Activated CD4-positive, alpha-beta T cell treated with anti-CD3 and anti-CD28 coated beads for 36 hours (primary cell): ENCODE results near the gene MSI2. TPM values are rescaled to one million over a fixed set of nuclear protein-coding genes. Genes with fewer than 3 reads are reported as not detected.
"Not testable (repeated sequence)": the region's sequence is repeated elsewhere in the genome, so short reads cannot be mapped to it uniquely, and the experiment has no call there.

Source experiments
- ATAC-seq: fragments of 200-7000 bp; cut with Tn5 transposase; one replicate; pipeline ENCODE4 v1.10.0; 2021; ENCODE audit warnings: mild to moderate bottlenecking, moderate library complexity
- CTCF ChIA-PET: fragments of 350-600 bp; sonication (Branson Sonifier 250); formaldehyde crosslinking; loops from one replicate; lab custom pipeline; 2021; ENCODE audit warnings: antibody characterized with exemption; lab: Charles Lee
- POLR2A ChIA-PET: fragments of 350-600 bp; sonication (Branson Sonifier 250); formaldehyde crosslinking; loops from one replicate; lab custom pipeline; 2021; ENCODE audit warnings: antibody characterized with exemption, inconsistent platforms; lab: Charles Lee
- DNase-seq: peaks from one replicate; pipeline ENCODE4 v3.0.0-alpha.2; 2020
- H3K27ac Mint-ChIP-seq: one replicate; pipeline ENCODE4 v1.8.0; 2021; ENCODE audit warnings: mixed read lengths
- H3K27me3 Mint-ChIP-seq: one replicate; pipeline ENCODE4 v1.8.0; 2021; ENCODE audit warnings: mixed read lengths
- H3K36me3 Mint-ChIP-seq: one replicate; pipeline ENCODE4 v1.8.0; 2021; ENCODE audit warnings: low read depth, mixed read lengths
- H3K4me1 Mint-ChIP-seq: one replicate; pipeline ENCODE4 v1.8.0; 2021; ENCODE audit warnings: mixed read lengths
- H3K4me3 Mint-ChIP-seq: one replicate; pipeline ENCODE4 v1.8.0; 2021; ENCODE audit warnings: mild to moderate bottlenecking, moderate library complexity, mixed read lengths
- H3K9me3 Mint-ChIP-seq: one replicate; pipeline ENCODE4 v1.8.0; 2021; ENCODE audit warnings: low read depth, mixed read lengths
- intact Hi-C, 2 experiments: fragments of 100-400 bp; cut with DNase I in 1 of 2; cut with micrococcal nuclease in 1 of 2; formaldehyde crosslinking; loops; one replicate each; pipeline versions ENCODE4 v1.14.2 to v1.15.1; 2022 to 2024; cut with DNase I, micrococcal nuclease
- total RNA-seq, 2 experiments: library from RNA; stranded (reverse); gene quantifications; one replicate each; pipeline ENCODE4 v1.2.3, GENCODE V29; 2021

Gene MSI2
- 10 to 100 TPM; 55.3 to 57.2 TPM for total RNA-seq

DNA sequence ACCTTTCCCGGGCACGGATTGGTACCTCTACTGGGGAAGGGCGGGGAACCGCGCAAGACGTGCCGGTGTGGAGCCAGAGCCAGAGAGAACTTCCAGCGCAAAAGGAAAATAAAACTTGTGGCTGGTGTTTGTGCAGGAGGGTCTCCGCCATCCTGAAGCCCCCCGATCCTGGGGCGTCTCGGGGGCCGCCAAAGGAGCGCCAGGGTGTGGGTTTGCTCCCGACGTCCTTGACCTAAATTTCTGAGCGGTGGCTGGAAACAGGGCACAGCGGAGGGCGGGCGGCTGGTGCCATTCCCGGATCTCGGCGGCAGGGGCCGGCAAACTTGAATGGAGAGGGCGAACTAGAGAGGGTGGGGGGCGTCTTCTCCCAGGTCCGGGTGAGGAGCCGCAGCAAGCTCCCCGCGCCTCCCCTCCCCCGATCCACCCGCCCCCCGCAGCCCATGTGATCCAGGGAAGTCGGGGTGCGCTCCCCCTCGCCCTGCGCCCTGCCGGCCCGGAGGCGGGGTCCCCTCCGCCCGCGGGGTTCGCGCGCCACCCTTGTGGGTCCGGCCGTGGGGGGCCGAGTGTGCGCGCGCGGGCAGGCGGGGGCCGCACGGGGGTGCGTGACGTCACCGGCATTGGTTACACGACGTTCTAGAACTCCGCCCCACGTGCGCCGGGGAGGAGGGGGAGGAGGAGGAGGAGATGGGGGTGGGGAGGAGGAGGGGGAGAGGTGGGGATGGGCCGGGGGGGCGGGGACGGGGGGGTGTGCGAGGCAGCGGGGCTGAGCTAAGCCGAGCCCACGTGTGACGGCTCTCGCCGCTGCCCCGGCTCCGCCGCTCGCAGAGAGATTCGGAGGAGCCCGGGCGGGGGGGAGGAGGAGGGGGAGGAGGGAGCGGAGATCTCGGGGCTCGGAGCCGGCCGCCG, at the start of gene MSI2:
MSI2 (plus strand) TSS at position 748 of the 906 bp plus-strand sequence. CDS start 220 bp downstream, outside the sequence.
- DNase-seq (peak; percentile 93), ATAC-seq (peak; percentile 75)
- H3K27ac Mint-ChIP-seq = peak within 1 kb of the TSS; percentile 79
- CTCF ChIA-PET = interaction anchor here (2.8 kb wide), 1 partner anchor 12 kb away, joined by 27 read pairs; no protein-coding TSS in a partner anchor
- H3K9me3 Mint-ChIP-seq = peaks cover 4% of the 10 kb centered on the region
- peaks cover 23% of the 10 kb centered on the region for H3K36me3 Mint-ChIP-seq
- H3K4me1 Mint-ChIP-seq = peaks cover 42% of the 10 kb centered on the region
- H3K27me3 Mint-ChIP-seq = no peaks in the 10 kb centered on the region
- POLR2A ChIA-PET = interaction anchor here (0.6 kb wide), 1 partner anchor 60 kb away, joined by 3 read pairs; no protein-coding TSS in a partner anchor
- intact Hi-C loops = loop anchor here (1.0 to 5.0 kb wide), 9 partner anchors 29 to 1261 kb away; partner anchors contain the start of genes AKAP1 (in 1 of the 2), DYNLL2 (in 1 of the 2) and SRSF1 (in 1 of the 2)
- H3K4me3 Mint-ChIP-seq = peak within 1 kb of the TSS; percentile 80

GRCh38 chr17:57206928-57207327, 49.4 kb upstream of the MSI2 start:
- no peaks in the 10 kb centered on the region for H3K27me3 Mint-ChIP-seq
- no peaks in the 10 kb centered on the region for H3K9me3 Mint-ChIP-seq
- ATAC-seq (no peak), DNase-seq (no peak)
- H3K36me3 Mint-ChIP-seq = no peaks in the 10 kb centered on the region
- H3K27ac Mint-ChIP-seq = no peak overlapping the region
- intact Hi-C loops = no loop called here
- CTCF ChIA-PET = interaction anchor here (1.0 to 2.8 kb wide), 3 partner anchors 9 to 464 kb away, joined by 3 to 12 read pairs (median 3); no protein-coding TSS in a partner anchor
- no peaks in the 10 kb centered on the region for H3K4me1 Mint-ChIP-seq
- POLR2A ChIA-PET = no interaction called here
- no peak overlapping the region for H3K4me3 Mint-ChIP-seq

DNA sequence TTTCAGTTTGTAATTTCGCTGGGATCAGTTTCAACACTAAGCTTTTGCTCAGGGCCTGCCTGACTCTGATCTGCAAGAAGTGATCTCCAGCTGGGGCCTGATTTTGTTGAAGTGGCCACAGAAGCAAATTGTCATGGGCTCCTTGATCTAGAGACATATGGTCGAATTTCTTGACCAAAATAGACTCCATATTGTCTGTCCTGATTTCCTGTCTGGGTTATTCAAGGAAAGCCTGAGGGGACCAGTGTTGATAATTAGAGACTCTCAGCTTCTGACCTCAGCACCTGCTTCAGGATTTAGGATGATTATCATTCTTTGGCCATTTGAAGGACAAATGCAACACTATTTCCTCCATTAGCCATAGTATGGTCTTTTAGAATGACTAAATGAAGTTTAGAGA, 48.9 kb upstream of the MSI2 start:
- intact Hi-C loops = no loop called here
- Mint-ChIP-seq H3K36me3 (no peaks in the 10 kb centered on the region), H3K4me3 (no peak overlapping the region), H3K4me1 (no peaks in the 10 kb centered on the region), H3K27ac (no peak overlapping the region), H3K27me3 (no peaks in the 10 kb centered on the region), H3K9me3 (no peaks in the 10 kb centered on the region)
- ChIA-PET CTCF (interaction anchor here (0.7 to 2.8 kb wide), 4 partner anchors 20 to 478 kb away, joined by 3 to 12 read pairs (median 4); no protein-coding TSS in a partner anchor), POLR2A (no interaction called here)
- ATAC-seq = no peak
- no peak for DNase-seq

DNA sequence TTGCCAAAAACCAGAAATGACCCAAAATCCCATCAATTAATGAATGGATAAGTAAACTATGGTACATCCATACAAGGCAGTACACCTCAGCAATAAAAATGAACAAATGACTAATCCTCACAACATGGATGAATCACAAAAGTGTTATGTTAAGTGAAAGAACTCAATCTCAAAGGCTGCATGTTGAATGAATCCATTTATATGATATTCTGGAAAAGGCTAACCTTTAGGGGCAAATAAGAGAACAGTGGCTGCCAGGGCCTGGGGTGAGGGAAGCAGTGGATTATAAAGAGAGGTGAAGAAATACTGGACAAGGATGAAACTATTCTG, 46.1 kb upstream of the MSI2 start:
- intact Hi-C loops = no loop called here
- CTCF ChIA-PET = interaction anchor here (0.6 kb wide), 1 partner anchor 14 kb away, joined by 3 read pairs; no protein-coding TSS in a partner anchor
- Mint-ChIP-seq H3K27ac (no peak overlapping the region), H3K9me3 (no peaks in the 10 kb centered on the region), H3K4me3 (no peak overlapping the region), H3K36me3 (no peaks in the 10 kb centered on the region), H3K27me3 (peaks cover under 1% of the 10 kb centered on the region), H3K4me1 (no peaks in the 10 kb centered on the region)
- POLR2A ChIA-PET = no interaction called here
- ATAC-seq (no peak), DNase-seq (no peak)

DNA sequence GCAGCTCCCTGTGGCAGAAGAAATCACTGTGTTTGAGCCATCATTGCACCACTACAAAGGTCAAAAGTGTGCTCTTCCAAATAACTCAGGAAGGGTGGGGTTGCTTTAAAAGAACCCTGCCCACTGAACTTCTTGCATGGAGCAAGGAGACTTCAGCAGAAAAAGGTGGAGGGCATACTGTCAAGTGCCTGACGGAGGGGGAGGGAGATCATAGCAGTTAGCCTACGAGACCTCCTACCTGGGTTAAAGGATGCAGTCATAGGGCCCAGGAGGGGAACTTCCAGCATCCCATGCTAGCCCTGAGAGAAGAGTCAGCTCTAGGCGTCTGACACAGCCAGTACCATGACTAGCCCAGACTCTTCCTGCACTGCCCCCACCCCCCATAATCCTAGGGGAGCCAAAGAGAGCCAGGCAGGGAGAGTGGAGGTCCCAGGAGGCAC, 45.3 kb upstream of the MSI2 start:
- Mint-ChIP-seq H3K36me3 (no peaks in the 10 kb centered on the region), H3K9me3 (no peaks in the 10 kb centered on the region), H3K4me1 (no peaks in the 10 kb centered on the region), H3K27me3 (peaks cover 4% of the 10 kb centered on the region), H3K4me3 (no peak overlapping the region), H3K27ac (no peak overlapping the region)
- no peak for DNase-seq
- ChIA-PET CTCF (interaction anchor here (0.6 to 0.7 kb wide), 2 partner anchors 15 to 601 kb away, joined by 3 read pairs; no protein-coding TSS in a partner anchor), POLR2A (no interaction called here)
- intact Hi-C loops = no loop called here
- no peak for ATAC-seq

DNA sequence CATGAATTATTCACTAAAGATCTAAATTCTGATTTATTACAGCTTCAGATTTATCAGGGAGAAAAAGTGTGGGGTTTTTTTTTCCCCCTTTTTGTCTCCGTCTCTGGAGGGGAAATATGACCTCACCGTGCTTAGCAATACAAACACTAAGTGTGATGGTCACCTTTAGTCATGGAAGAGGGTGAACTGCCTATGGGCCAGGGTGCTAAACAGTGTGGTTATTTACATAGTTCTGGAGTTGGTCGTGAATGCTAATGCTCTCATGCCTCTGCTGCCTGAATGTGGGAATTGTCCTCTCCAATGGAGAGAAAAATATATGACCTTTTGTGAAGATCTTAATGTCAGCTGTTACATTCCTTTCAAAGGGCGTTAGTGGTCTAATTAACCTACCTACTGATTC, 44.8 kb upstream of the MSI2 start:
- Mint-ChIP-seq H3K36me3 (no peaks in the 10 kb centered on the region), H3K27me3 (peaks cover 4% of the 10 kb centered on the region), H3K9me3 (no peaks in the 10 kb centered on the region), H3K27ac (no peak overlapping the region), H3K4me1 (no peaks in the 10 kb centered on the region), H3K4me3 (no peak overlapping the region)
- CTCF ChIA-PET = interaction anchor here (0.7 kb wide), 1 partner anchor 600 kb away, joined by 3 read pairs; no protein-coding TSS in a partner anchor
- intact Hi-C loops = no loop called here
- POLR2A ChIA-PET = no interaction called here
- ATAC-seq = no peak
- DNase-seq = no peak

DNA sequence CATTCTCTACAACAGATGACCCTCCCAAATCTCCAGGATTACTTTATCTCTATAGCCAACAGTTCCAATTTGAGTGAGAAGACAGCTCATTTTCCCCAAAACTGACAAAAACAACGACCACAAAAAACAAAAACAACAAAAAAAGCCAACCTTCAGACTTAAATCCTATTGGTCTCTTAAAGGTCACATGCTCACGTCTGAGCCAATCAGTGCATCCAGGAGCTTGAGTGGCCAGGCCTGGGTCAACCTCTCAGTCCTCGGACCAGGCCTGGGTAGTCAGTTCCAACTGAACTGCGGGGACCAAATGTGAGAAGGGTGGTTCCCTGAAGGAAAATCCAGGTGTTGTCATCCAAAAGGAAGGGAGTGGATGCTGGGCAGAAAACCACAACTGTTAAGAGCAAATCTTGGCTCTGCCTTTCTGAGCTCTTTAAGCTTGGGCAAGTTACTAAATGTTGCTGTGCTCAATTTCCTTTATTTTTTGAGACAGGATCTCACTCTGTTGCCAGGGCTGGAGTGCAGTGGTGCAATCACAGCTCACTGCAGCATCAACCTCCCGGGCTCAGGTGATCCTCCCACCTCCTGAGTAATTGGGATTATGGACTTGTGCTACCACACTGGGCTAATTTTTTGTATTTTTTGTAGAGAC, 43.0 kb upstream of the MSI2 start:
- Mint-ChIP-seq H3K36me3 (no peaks in the 10 kb centered on the region), H3K4me3 (no peak overlapping the region), H3K4me1 (no peaks in the 10 kb centered on the region), H3K9me3 (no peaks in the 10 kb centered on the region), H3K27ac (no peak overlapping the region), H3K27me3 (peaks cover 4% of the 10 kb centered on the region)
- ATAC-seq = no peak
- ChIA-PET POLR2A (no interaction called here), CTCF (interaction anchor here (1.1 kb wide), 1 partner anchor 535 kb away, joined by 3 read pairs; no protein-coding TSS in a partner anchor)
- DNase-seq = no peak
- intact Hi-C loops = no loop called here

DNA sequence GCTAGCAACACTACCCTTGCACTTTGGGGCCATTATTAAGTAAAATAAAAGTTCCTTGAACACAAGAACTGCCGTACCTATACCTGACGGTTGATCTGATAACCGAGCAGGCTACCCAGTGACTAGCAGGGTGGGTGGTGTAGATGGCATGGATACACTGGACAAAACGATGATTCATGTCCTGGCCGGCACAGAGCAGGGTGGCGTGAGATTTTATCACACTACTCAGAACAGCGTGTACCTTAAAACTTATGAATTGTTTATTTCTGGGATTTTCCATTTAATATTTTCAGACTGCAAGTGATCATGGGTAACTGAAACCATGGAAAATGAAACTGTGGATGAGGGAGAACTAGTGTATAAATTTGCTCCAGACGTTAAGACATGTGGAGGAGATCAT, 41.0 kb upstream of the MSI2 start:
- no peaks in the 10 kb centered on the region for H3K9me3 Mint-ChIP-seq
- H3K4me3 Mint-ChIP-seq = no peak overlapping the region
- ChIA-PET POLR2A (no interaction called here), CTCF (interaction anchor here (0.8 to 1.8 kb wide), 3 partner anchors 9 to 27 kb away, joined by 3 read pairs; no protein-coding TSS in a partner anchor)
- ATAC-seq = no peak
- peaks cover 4% of the 10 kb centered on the region for H3K27me3 Mint-ChIP-seq
- DNase-seq = no peak
- no peaks in the 10 kb centered on the region for H3K36me3 Mint-ChIP-seq
- no peak overlapping the region for H3K27ac Mint-ChIP-seq
- intact Hi-C loops = no loop called here
- no peaks in the 10 kb centered on the region for H3K4me1 Mint-ChIP-seq

- H3K4me3 Mint-ChIP-seq = no peak overlapping the region
- ATAC-seq = no peak
- CTCF ChIA-PET = no interaction called here
Observed at GRCh38 chr17:57221366-57222350, 34.7 kb upstream of the MSI2 start.

DNA sequence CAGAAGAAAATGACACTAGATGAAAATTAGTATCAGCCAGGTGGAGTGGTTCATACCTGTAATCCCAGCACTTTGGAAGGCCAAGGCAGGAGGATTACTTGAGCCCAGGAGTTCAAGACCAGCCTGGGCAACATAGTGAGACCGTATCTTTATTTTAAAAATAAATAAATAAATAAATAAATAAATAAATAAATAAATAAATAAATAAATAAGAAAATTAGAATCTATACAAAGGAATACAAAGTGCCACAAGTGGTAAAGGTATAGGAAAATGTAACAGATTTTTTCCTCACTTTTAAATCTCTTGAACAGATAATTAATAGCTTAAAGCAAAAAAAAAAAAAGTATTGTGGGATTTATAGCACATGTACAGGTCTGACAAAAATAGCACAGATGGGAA, 33.9 kb upstream of the MSI2 start:
- CTCF ChIA-PET, POLR2A ChIA-PET, H3K27me3 Mint-ChIP-seq, ATAC-seq, H3K4me3 Mint-ChIP-seq, H3K27ac Mint-ChIP-seq, DNase-seq, intact Hi-C loops, H3K9me3 Mint-ChIP-seq, H3K4me1 Mint-ChIP-seq, H3K36me3 Mint-ChIP-seq: not testable (repeated sequence)

More at GRCh38 chr17:57221366-57222350, 34.7 kb upstream of the MSI2 start:
- POLR2A ChIA-PET = no interaction called here
- no peak for DNase-seq
- Mint-ChIP-seq H3K4me1 (no peaks in the 10 kb centered on the region), H3K27me3 (no peaks in the 10 kb centered on the region), H3K27ac (no peak overlapping the region), H3K36me3 (no peaks in the 10 kb centered on the region), H3K9me3 (peaks cover 7% of the 10 kb centered on the region)
- intact Hi-C loops = no loop called here
